Measurements from ENCODE around the gene OCA2.

OCA2 gene

DNA sequence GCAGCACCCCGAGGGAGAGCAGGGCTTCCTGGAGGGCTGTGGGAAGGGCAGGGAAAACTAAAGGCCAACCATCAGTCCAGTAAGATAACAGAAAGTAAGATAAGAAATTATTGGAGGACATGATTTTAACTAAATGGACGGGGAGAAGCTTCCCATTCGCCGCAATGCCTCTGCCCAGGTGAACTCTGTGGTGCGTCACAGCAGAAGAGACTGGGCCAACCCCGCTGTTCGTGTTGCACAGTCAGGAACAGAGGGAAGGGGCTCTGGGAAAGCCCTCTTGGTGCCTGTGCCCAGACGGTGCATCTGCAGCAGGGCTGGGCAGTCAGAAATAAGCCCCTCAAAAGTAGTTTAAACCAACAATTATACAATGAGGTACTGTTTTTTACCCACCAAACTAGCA lies 284.1 kb downstream of the OCA2 start:
- no peak for DNase-seq (ENCODE audit: low spot score)

DNA sequence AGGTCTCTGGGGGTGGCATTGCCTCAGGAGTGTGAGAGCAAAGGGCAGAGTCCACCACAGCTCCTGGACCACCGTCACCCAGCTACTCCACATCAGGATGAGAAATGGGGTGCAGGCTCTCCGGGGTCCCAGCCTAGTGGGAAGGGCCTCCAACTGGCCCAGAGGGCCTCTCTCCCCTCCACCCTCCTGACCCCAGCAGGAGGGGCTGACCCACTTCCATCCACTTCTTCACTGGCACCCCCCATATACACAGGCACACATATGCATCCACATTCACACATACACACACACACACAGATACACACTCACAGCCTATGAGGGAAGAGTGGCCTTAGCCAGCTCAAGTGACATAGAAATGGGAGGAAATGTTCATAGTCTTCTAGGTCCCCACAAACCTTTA lies 286.0 kb downstream of the OCA2 start:
- DNase-seq (ENCODE audit: low spot score) = no peak

DNA sequence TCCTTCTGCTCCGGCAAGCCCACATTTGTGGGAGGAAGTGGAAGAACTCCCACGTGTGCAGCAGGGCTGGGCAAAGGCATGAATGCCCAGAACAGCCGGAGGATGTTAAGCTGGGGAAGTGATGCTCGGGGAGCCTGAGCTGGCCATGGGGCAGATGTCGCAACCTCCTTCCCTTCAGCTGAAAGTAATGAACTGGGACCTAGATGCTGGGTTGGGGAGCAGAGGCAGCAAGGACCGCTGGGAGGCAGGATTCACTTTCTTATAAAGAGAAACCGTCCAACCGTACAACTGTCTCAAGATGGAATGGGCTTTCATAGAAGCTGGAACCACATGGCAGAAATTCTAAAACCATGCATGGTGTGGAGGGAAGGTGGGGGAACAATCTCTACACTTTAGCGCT lies 290.9 kb downstream of the OCA2 start:
- no peak for DNase-seq (ENCODE audit: low spot score)

DNA sequence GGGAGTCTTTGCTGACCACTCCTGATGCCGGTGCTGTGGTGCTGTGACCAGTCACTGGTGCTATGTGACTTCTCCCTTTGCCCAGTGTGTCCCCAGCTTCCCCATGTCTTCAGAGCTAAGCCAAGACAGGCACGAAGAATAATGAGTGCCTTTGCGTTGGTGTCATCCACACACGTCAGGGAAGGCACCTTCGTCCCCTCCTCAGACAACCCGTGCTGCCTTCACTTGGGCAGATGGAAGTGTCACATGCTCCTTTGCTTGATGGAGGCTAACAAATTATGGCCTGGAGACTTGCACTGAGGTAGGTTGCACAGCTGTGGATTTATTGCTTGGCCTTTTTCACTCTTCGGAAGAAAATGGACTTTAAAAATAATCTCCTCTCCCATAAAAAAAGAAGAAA lies 291.8 kb downstream of the OCA2 start:
- no peak for DNase-seq (ENCODE audit: low spot score)

DNA sequence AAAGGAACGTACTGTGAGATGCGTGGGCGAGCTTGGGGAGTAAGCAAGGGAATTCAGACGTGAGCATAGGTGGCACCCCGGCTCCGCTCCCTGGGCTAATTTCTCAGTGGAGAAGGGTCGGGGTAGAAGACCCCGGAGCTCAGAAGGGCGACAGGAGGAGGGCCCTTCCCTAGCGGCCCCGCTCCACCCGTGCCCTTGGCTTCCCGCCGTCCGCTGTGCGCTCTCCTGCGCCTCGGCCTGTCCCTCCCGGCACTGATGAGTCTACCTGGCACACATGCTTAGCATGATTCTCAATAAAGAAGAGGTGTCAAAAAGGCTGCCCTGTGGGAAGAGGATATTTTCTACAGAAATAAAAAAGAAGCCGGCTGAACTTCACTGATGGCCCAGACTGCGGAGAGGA lies 292.7 kb downstream of the OCA2 start:
- DNase-seq (ENCODE audit: low spot score) = no peak

DNA sequence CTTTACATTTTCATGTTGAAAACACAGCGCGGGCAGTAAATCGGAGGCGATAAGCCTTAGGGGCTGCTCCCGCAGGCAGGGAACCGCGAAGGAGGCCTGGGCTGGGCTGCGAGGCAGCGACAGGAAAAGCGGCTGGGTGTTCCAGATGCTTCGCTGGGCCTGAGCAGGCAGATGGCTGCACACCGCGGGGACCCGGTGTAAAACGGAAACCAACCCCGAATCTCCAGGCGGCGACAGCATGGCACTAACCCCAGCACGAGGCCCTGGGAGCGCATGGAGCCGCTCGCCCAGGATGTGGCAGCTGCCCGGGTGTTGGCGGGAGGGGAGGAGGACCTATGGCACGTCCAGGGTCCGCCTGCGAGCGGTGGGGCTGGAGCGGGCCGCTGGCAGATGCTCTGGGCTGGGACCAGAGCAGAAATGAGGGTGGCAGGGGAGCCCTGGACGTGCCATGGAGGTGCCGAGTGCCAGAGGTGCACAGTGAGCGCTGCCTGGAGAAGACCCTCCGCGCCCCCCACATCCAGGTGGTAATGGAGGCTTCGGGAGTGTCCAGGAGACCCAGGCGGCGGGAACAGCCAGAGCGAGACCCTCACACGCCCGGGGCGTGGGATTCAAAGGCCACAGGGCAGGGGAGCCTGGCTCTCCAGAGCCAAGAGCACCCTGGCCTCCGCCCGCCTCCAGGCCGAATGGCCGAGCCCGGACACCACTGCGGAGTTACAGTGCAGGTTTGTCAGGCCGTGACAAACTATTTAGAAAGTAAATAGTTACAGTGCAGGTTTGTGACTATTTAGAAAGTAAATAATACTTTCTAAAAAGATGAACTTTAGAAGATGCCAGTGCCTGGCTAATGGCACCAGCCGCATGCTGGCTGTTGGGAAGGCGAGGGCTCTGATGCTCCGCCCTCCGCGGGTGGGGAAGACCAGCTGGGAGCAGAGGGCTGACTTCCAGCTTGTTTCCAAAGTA lies 293.6 kb downstream of the OCA2 start:
- no peak for DNase-seq (ENCODE audit: low spot score)

DNA sequence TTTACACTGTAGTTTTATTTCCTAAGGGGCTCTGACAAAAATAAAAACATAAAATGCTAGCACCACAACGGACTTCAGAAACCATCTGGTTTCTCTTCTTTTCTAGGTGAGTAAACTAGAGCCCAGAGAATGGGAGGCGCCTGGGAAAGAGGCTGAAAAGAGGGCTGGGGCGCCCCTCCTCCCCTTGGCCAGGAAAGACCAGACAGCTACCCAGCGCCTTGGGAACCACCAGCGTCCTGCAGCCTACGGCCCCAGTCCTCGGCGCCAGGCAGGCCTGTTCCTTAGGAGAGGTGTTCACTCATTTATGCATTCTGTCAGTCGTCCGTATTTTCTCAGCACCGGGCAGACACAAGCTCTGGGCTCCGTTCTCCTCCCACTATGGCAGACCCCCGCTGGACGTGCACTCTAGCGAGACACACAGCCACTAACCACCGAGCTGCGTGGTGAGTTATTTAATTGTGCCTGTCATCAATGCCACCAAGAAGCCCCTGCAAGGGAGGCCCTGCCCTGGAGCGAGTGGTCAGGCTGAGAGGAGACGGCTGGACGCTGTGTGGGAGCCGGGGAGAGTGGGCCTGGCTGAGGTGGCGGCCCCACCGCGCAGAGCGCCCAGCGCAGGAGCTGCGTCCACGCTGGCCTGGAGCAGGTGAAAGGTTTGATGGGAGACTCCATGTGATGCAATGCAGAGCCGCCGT lies 294.4 kb downstream of the OCA2 start:
- DNase-seq (ENCODE audit: low spot score) = no peak

DNA sequence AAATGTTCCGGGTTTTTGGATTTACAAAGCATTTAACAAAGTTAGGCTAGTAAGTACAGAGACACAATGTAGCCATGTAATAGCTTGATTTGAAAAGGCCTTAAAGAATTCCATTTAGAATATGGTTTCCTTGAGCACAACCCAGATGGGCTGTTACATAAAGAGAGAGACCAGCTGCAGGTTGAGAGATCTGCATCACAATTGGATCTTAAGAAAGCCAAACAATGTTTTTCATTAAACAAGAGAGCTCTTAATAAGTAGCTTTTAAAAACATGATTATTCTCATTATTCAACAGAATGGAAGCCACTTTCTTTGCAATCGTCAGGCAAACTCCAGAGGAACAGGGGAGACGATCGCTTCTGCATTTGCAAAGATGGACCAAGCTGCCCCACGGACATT lies 300.3 kb downstream of the OCA2 start:
- DNase-seq (ENCODE audit: low spot score) = no peak

DNA sequence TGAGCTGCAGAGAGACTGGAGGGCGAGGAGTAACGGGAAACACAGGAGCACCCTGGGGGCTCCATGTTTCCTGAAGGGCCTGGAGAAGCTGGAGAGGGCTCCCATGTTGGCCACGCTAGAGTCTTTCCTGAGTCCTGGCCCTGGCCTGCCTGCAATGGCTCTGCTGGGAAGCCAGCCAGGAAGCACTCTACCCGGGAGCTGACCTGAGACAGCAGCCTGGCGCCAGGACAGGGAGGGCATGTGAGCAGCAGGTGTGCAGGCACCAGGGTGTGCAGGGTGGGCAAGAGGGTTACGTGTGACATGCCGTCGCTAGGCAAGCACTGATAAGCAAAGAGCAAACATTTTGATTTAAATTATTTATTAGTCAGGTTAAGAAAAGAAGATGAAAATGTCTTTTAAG lies 301.4 kb downstream of the OCA2 start:
- DNase-seq (ENCODE audit: low spot score) = no peak

DNA sequence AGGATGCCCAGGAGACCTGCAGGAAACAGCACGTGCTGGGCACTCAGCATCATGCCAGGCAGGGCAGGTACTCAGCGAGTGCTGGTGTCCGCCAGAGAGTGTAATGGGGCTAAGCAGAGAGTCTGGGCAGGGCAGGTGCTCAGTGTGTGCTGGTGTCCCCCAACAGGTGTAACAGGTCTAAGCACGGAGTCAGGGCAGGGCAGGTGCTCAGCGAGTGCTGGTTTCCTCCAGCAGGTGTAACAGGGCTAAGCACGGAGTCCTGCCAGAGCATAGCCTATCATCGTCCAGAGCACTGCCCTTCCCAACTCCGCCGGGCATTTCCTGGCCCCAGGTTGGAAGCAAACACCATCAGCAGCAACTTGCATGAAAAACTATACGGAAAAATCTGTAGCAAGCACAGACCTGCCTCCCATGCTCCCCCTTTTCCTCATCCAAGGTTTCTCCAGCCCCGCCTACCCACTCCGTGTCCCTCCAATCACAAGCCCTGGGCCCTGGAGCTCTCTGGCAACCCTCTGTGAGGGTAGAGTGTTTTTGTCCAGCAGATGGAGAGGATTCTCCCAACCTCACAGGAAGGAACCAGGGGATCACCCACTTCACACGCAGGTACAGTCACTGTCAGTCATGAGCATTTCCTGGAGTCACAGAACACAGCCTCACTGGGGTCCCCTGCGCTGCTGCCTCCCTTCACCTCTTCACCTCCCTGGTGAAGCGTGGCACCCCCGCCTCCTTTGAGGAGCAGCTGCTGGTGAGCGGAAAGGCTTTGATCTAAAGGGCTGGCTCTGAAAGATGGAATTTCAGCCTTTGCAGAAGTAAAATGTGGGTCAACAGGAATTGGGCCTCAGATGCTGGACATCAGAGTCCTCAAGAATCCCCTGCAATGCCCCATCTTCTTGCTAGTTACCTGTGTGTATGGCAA lies 302.5 kb downstream of the OCA2 start:
- DNase-seq (ENCODE audit: low spot score) = no peak

DNA sequence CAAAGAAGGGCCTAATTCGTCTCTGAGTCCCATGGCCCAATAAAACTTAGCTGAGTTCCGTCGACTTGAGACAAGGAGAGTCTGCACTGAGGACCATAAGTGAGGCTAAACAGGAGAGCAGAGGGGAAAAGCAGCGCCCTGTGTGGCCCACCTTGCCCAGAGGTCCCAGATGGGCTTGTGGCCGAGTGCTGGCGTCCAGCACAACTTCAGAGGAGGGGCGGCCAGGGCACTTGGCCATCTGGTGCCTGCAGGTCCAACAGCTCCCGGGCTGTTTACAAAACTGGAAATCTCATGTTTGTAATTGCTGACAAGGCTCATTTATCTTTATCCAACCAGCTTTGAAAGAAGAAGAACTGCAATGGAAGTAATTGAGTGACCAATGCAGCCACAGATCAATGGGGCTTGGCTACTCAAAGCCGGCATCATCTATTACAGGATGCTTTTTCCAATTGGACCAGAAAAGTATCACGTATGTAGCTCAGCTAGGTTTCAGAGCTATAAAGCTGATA lies 306.3 kb downstream of the OCA2 start:
- DNase-seq (ENCODE audit: low spot score) = no peak

DNA sequence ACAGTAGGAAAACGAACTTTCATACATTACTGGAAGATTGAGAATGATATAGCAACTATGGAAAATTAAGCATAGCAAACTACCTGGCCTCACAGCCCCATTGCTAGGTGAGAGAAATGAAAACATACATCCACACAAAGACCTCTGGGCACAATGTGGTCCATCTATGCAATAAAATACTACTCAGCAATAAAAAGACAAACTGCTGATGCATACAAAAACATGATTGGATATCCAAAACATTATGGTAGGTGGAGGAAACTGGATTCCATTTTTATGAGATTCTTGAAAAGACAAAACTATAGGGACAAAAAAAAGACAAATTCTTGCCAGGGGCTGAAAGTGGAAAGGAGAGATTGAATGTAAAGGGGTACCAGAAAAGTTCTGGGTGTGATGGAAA lies 308.8 kb downstream of the OCA2 start:
- no peak for DNase-seq (ENCODE audit: low spot score)

DNA sequence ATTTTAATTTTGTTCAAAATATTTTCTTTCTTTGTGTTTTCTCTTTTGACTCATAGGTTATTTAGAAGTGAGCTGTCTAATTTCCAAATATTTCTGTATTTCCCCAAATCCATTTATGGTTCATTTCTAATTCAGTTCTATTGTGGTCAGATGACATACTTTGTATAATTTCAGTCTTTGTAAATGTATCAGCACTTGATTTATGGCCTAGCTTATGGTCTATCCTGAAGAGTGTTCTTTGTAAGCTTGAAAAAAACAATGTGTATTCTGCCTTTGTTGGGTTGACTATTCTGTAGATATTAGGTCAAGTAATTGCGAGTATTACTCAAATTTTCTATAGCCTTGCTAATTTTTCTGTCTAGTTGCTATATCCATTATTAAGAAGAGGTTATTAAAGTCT lies 311.2 kb downstream of the OCA2 start:
- DNase-seq (ENCODE audit: low spot score) = no peak

DNA sequence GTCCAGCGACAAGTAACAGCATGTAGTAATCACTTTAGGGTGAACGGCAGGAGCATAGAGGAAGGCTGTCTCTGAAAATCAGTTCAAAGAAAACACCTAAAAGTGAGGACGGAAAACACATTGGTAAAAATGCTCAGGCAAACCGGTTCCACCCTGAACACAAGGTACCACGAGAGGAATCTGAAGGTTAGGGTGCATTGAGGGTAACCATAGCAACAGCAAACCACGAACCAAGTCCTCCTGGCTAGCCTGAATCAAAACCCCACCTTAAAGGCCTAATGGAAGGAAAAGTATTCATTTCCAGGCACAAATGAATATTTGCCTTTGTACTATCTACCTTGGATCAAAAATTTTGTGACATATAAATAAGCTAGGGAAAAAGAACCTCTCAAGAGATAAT lies 315.0 kb downstream of the OCA2 start:
- DNase-seq (ENCODE audit: low spot score) = no peak

DNA sequence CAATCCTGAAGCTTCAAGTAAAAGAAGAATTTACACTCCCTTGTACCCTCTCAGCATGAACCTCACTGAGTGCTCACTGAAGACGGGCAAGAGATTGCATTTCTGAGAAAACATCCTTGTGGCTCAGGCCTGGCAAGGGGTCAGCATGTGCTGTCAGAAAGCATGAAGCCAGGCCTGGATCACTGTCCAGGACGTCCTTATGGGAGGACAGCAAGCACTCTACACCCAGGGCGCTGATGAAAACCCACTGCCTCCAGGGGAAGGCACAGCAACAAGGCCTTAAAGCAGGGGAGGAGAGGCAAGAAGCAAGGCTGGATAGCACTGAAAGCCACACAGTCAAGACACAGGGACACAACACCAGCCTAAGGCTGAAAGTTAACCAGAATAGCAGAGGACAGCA lies 315.4 kb downstream of the OCA2 start:
- no peak for DNase-seq (ENCODE audit: low spot score)

DNA sequence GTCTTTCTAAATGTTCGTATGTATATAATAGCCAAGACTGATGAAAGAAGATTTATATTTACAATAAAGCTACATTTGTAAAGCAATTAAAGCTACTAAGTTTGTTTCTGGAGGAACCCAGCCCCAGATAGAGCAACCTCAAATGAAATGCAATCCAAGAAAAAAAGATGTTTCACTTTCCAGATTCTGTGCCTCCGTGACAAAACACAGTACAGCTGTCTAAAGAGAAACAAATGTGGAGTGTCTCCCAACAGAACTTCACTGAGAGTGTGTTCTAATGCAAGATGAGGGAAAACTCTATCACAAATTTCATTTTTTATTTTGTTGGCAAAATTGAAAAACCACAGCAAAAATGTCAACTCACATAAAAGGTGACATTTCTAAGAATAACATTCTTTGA lies 317.0 kb downstream of the OCA2 start:
- DNase-seq (ENCODE audit: low spot score) = no peak

DNA sequence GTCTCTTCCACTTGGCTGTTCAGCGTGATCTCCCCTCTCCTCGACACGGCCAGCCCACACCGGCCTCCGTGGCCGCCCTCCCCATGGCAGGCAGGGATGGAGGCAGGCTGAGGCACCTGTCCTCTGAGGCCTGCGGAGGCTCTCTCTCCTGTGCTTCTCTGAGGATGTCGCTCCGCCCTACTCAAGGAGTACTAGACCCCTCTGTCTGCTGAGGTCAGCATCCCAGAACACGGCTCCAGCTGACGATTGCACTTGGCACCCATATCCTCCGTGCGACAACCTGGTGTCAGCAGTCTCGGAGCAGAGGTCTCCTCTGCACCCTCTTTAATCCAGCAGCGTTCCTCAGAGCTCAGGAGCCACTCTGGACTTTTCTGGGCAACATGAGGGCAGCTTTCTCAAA lies 322.6 kb downstream of the OCA2 start:
- DNase-seq (ENCODE audit: low spot score) = no peak

DNA sequence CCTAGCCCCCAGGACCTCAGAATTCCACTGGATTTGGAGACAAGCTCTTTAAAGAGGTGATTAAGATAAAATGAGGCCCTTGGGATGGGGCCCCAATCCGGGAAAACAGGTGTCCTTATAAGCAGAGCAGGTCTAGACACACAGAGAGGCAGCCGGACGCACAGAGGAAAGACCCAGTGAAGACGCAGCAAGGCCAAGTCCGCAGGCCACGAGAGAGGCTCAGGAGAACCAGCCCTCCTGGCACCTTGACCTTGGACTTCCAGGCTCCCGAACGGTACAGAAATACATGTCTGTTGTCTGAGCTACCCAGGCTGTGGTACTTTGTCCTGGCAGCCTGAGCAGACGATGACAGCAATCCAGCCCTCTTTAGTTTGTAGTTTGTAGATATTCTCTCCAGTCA lies 324.5 kb downstream of the OCA2 start:
- no peak for DNase-seq (ENCODE audit: low spot score)

DNA sequence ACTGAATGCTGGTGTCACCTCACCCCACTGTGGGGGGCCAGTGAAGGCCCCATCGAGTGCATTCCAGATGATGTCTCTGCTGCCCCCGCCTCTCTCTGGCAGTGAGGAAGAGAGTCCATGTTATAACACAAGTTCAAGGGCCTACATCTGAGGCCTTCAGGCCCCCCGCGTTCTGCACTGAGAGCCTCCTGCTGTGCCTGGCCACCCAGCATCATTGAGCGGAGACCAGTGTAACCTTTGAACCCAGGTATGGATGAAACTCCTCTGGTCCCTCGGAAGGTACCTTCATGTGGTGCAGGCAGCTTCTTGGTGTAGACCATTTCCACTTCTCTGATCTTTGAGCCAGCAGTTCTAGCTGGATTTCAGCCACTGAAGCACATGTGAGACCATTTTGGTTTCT lies 324.9 kb downstream of the OCA2 start:
- no peak for DNase-seq (ENCODE audit: low spot score)

DNA sequence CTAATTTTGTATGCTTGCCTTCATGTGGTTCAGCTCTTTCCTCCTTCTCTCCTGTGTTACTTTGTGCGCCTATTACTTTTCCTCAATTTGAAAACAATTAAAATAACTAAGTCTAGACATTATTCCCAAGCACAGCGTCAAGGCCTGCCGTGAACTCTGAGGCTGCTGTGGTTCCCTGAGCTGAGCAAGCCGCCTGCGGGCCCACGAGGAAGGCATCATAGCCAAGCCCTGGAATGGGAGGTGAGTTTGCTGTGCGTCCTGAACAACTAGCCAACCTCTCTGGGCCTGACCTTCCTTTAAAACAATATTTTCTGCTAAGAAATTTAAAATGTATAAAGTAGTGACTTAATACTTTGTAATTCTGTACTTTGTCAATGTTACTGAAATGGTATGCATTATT lies 327.2 kb downstream of the OCA2 start:
- DNase-seq (ENCODE audit: low spot score) = no peak

DNA sequence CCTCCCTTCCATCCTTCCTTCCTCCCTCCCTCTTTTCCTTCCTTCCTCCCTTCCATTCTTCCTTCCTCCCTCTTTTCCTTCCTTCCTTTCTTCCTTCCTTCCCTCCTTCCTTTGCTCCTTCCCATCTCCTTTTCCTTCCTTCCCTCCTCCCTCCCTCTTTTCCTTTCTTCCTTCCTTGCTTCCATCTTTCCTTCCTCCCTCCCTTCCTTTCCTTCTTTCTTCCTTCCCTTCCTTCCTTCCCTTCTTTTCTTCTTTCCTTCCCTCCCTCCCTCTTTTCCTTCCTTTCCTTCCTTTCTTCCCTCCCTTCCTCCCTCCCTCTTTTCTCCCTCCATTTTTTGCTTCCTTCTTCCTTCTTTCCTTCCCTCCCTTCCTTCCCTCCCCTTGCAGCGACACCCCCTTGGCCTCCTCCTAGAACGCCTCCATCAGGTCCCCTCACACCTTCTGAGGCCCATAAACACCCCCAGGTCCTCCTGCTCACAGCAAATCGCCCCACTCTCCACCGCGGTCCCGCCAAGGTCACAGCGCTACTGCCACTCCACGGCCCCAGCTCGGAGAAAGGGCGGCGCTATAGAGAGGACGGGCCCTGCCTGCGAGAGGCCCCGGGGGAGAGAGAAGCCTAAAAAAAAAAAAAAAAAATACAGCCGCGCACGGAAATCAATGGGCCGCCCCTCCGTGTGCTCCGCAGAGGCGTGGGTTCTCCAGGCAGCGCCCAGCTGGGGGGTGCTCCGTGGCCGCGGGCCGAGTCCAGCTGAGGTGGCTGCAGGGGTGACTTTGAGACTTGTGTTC lies 328.2 kb downstream of the OCA2 start:
- no peak for DNase-seq (ENCODE audit: low spot score)

All from CD4-positive, alpha-beta T cell treated with Interleukin-15 for 4 hours (primary cell).